ENCODE data around the gene STUM.

DNA sequence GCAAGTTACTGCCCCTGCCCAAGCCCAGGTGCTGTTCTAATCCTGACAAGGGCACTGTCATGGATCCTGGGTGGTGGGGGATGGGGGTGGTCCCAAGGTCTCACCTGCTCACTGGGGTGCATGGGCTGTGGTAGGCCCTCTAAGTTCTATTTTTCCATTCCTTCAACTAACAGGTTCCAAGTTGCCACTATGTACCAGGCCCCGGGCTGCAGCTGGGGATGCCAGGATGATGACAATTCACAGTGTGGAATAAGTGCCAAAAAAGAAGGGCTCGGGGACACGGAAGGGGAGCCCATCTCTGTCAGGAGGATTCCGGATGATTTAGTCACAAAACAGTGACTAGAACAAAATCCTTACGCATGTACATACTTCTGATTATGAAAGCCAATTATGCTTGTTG, 76.0 kb downstream of the STUM start:
- TF ChIP-seq, protein P1, sequence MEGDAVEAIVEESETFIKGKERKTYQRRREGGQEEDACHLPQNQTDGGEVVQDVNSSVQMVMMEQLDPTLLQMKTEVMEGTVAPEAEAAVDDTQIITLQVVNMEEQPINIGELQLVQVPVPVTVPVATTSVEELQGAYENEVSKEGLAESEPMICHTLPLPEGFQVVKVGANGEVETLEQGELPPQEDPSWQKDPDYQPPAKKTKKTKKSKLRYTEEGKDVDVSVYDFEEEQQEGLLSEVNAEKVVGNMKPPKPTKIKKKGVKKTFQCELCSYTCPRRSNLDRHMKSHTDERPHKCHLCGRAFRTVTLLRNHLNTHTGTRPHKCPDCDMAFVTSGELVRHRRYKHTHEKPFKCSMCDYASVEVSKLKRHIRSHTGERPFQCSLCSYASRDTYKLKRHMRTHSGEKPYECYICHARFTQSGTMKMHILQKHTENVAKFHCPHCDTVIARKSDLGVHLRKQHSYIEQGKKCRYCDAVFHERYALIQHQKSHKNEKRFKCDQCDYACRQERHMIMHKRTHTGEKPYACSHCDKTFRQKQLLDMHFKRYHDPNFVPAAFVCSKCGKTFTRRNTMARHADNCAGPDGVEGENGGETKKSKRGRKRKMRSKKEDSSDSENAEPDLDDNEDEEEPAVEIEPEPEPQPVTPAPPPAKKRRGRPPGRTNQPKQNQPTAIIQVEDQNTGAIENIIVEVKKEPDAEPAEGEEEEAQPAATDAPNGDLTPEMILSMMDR (IDR thresholded peaks at IDR 0.05): no peak
- TF ChIP-seq POLR2A (IDR thresholded peaks at IDR 0.05): no peak
